A549 (cell line): ENCODE results near the gene ITPKB. TPM values are rescaled to one million over a fixed set of nuclear protein-coding genes. Genes with fewer than 3 reads are reported as not detected.

Experiments
- ATAC-seq, 2 experiments: fragments of 200-7000 bp in 1 of 2; fragments of >200 bp in 1 of 2; cut with Nextera tagmentation in 1 of 2; cut with Tn5 transposase in 1 of 2; 3 replicates each; pipeline versions ENCODE4 v1.8.0 to v1.9.1; 2018 to 2020; ENCODE audit warnings: mild to moderate bottlenecking in 1 of 2, moderate library complexity in 1 of 2
- CTCF ChIA-PET: fragments of 300-600 bp; sonication (Branson Sonifier 250); formaldehyde crosslinking; extraction: SDS; loops from one replicate; lab custom pipeline; 2021; ENCODE audit warnings: antibody characterized with exemption, inconsistent platforms; lab: Yijun Ruan, JAX
- POLR2A ChIA-PET: fragments of 350-600 bp; formaldehyde crosslinking; extraction: SDS; loops from one replicate; lab custom pipeline; 2021; ENCODE audit warnings: antibody characterized with exemption, inconsistent platforms; lab: Yijun Ruan, JAX
- DNase-seq, 2 experiments: peaks; one replicate each; pipeline versions ENCODE4 v3.0.0 to v3.0.0-alpha.2; 2011 to 2016; ENCODE audit warnings: low read depth in 1 of 2, low spot score in 1 of 2
- FAIRE-seq: peaks from 2 replicates; lab custom pipeline; 2011; peaks lifted over from hg19 to GRCh38; lab: Jason Lieb, UNC
- H3K27ac ChIP-seq, 2 experiments: fragments of >200 bp; sonication (Bioruptor Twin); formaldehyde crosslinking; 3 replicates each; pipeline ENCODE4 v1.5.1; 2016 to 2017
- H3K4me1 ChIP-seq: fragments of >200 bp; sonication (Bioruptor Twin); formaldehyde crosslinking; 3 replicates; pipeline ENCODE4 v1.6.1; 2016
- H3K4me2 ChIP-seq: fragments of >200 bp; sonication (Bioruptor Twin); formaldehyde crosslinking; 3 replicates; pipeline ENCODE4 v1.6.1; 2016
- H3K4me3 ChIP-seq: fragments of >200 bp; sonication (Bioruptor Twin); formaldehyde crosslinking; 3 replicates; pipeline ENCODE4 v1.5.1; 2016
- H3K9me3 ChIP-seq: fragments of >200 bp; sonication (Bioruptor Twin); formaldehyde crosslinking; 3 replicates; pipeline ENCODE4 v1.6.1; 2016
- CEBPB ChIP-seq, 2 experiments: fragments of >200 bp in 1 of 2; sonication (Bioruptor Twin) in 1 of 2; formaldehyde crosslinking in 1 of 2; IDR thresholded peaks; 2 replicates each; pipeline ENCODE4 v1.6.1; 2012 to 2016
- EHMT2 ChIP-seq: fragments of 200-600 bp; sonication (generic); IDR thresholded peaks from 2 replicates; pipeline ENCODE4 v1.6.1; 2016; ENCODE audit warnings: antibody characterized with exemption, low read depth, mild to moderate bottlenecking, moderate library complexity
- EP300 ChIP-seq, 2 experiments: fragments of >200 bp; sonication (Bioruptor Twin); formaldehyde crosslinking; IDR thresholded peaks; 2 replicates in 1 of 2; 3 replicates in 1 of 2; pipeline ENCODE4 v1.6.1; 2016 to 2017
- FOXS1 ChIP-seq: fragments of 250-450 bp; sonication (Bioruptor Pico); IDR thresholded peaks from 2 replicates; pipeline ENCODE4 v1.5.0; 2020; ENCODE audit warnings: mild to moderate bottlenecking, moderate library complexity
- HMGXB4 ChIP-seq: fragments of 250-450 bp; sonication (Bioruptor Pico); IDR thresholded peaks from 2 replicates; pipeline ENCODE4 v1.5.0; 2021; ENCODE audit warnings: mild to moderate bottlenecking, moderate library complexity, borderline replicate concordance
- HOXB13 ChIP-seq: fragments of 250-450 bp; sonication (Bioruptor Pico); IDR thresholded peaks from 2 replicates; pipeline ENCODE4 v1.5.0; 2020; ENCODE audit warnings: low read depth, mild to moderate bottlenecking, moderate library complexity
- HOXB5 ChIP-seq: fragments of 250-450 bp; sonication (Bioruptor Pico); IDR thresholded peaks from 2 replicates; pipeline ENCODE4 v1.5.0; 2020; ENCODE audit warnings: mild to moderate bottlenecking, moderate library complexity
- KDM1A ChIP-seq: fragments of 200-600 bp; sonication (generic); IDR thresholded peaks from 2 replicates; pipeline ENCODE4 v1.6.1; 2016; ENCODE audit warnings: low read depth, mild to moderate bottlenecking
- MYC ChIP-seq: IDR thresholded peaks from 2 replicates; pipeline ENCODE4 v1.6.1; 2012; ENCODE audit warnings: mild to moderate bottlenecking, inconsistent platforms, low read length, improper control_type of control experiment, borderline replicate concordance
- NFE2L2 ChIP-seq: fragments of 150-350 bp; conservative IDR thresholded peaks from 2 replicates; pipeline ENCODE4 v1.6.1; 2014; ENCODE audit warnings: low read length
- RNF2 ChIP-seq: fragments of 200-600 bp; sonication (generic); IDR thresholded peaks from 2 replicates; pipeline ENCODE4 v1.6.1; 2016; ENCODE audit warnings: low read depth, mild to moderate bottlenecking, antibody characterized with exemption, moderate library complexity, borderline replicate concordance
- TFCP2L1 ChIP-seq: fragments of 250-450 bp; sonication (Bioruptor Pico); IDR thresholded peaks from 2 replicates; pipeline ENCODE4 v1.5.0; 2021; ENCODE audit warnings: mild to moderate bottlenecking
- ZFP36 ChIP-seq: fragments of 450-650 bp; IDR thresholded peaks from 2 replicates; pipeline ENCODE4 v1.6.1; 2014; ENCODE audit warnings: borderline replicate concordance; ENCODE audit not compliant: partially characterized antibody
- ZNF302 ChIP-seq: fragments of 250-450 bp; sonication (Bioruptor Pico); IDR thresholded peaks from 2 replicates; pipeline ENCODE4 v1.9.0; 2021; ENCODE audit warnings: inconsistent platforms, mild to moderate bottlenecking, moderate library complexity
- WGBS: methylation state at CpG from one replicate; pipeline ENCODE4 v1.1.6; 2017; ENCODE audit errors: missing lambda C conversion rate; 5-methylcytosine and 5-hydroxymethylcytosine counted together
- polyA plus RNA-seq, 4 experiments: library from polyadenylated mRNA; depleted of rRNA in 3 of 4; stranded (reverse); fragments of >200 nt; fragmentation: RNase III in 1 of 4; extraction: RNeasy Plus Mini Kit Qiagen cat#74134 plus additional on column Dnase treatment in 1 of 4; gene quantifications; 2 replicates in 3 of 4; 3 replicates in 1 of 4; pipeline ENCODE4 v1.2.3, GENCODE V29; 2011 to 2017
- TF ChIP-seq, protein P1 (sequence below): fragments of 450-650 bp; IDR thresholded peaks from 2 replicates; pipeline ENCODE4 v1.6.1; 2014; ENCODE audit warnings: antibody characterized with exemption
- TF ChIP-seq, protein P2 (sequence below): fragments of 150-350 bp; IDR thresholded peaks from 2 replicates; pipeline ENCODE4 v1.6.1; 2014; ENCODE audit warnings: low read depth, mild to moderate bottlenecking, low read length
- TF ChIP-seq, protein P3 (sequence below): fragments of >200 bp; sonication (Bioruptor Twin); formaldehyde crosslinking; IDR thresholded peaks from 3 replicates; pipeline ENCODE4 v1.6.1; 2016
- TF ChIP-seq, protein P4 (sequence below): fragments of 200-600 bp; sonication (generic); IDR thresholded peaks from 2 replicates; pipeline ENCODE4 v1.6.1; 2016; ENCODE audit warnings: antibody characterized with exemption, mild to moderate bottlenecking, moderate library complexity

Gene ITPKB
- polyA plus RNA-seq, 2 of the 4 experiments (the other 2 are of a cell fraction) = 1.7 to 2.8 TPM

GRCh38 chr1:226776975-226777374 is 37.9 kb upstream of the ITPKB start (continued):
- no peak for TF ChIP-seq HMGXB4 (CRISPR knock-in tag)
- TF ChIP-seq CEBPB (IDR thresholded peaks at IDR 0.05) = no peak
- TF ChIP-seq, protein P1, sequence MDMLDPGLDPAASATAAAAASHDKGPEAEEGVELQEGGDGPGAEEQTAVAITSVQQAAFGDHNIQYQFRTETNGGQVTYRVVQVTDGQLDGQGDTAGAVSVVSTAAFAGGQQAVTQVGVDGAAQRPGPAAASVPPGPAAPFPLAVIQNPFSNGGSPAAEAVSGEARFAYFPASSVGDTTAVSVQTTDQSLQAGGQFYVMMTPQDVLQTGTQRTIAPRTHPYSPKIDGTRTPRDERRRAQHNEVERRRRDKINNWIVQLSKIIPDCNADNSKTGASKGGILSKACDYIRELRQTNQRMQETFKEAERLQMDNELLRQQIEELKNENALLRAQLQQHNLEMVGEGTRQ = no peak
- no peak for TF ChIP-seq ZNF302 (CRISPR knock-in tag)
- TF ChIP-seq NFE2L2 = no peak
- TF ChIP-seq, protein P2, sequence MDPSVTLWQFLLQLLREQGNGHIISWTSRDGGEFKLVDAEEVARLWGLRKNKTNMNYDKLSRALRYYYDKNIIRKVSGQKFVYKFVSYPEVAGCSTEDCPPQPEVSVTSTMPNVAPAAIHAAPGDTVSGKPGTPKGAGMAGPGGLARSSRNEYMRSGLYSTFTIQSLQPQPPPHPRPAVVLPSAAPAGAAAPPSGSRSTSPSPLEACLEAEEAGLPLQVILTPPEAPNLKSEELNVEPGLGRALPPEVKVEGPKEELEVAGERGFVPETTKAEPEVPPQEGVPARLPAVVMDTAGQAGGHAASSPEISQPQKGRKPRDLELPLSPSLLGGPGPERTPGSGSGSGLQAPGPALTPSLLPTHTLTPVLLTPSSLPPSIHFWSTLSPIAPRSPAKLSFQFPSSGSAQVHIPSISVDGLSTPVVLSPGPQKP = no peak
- no peak for TF ChIP-seq HOXB13 (CRISPR knock-in tag)
- no peak for TF ChIP-seq EHMT2
- TF ChIP-seq, protein P3, sequence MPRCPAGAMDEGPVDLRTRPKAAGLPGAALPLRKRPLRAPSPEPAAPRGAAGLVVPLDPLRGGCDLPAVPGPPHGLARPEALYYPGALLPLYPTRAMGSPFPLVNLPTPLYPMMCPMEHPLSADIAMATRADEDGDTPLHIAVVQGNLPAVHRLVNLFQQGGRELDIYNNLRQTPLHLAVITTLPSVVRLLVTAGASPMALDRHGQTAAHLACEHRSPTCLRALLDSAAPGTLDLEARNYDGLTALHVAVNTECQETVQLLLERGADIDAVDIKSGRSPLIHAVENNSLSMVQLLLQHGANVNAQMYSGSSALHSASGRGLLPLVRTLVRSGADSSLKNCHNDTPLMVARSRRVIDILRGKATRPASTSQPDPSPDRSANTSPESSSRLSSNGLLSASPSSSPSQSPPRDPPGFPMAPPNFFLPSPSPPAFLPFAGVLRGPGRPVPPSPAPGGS = no peak
- TF ChIP-seq FOXS1 (CRISPR knock-in tag) = no peak
- TF ChIP-seq, all 56 proteins: peak for 0

GRCh38 chr1:226776066-226776465 is 37.0 kb upstream of the ITPKB start:
- no peak overlapping the region for H3K27ac ChIP-seq
- no peaks in the 10 kb centered on the region for H3K4me1 ChIP-seq
- no peak overlapping the region for H3K4me3 ChIP-seq
- no peak overlapping the region for H3K4me2 ChIP-seq
- WGBS = 76% methylated on average over 6 of the region's 6 CpGs
- no peaks in the 10 kb centered on the region for H3K9me3 ChIP-seq
- DNase-seq (no peak), ATAC-seq (no peak), FAIRE-seq (no peak)
- ChIA-PET CTCF (interaction anchor here (0.6 to 0.8 kb wide), 2 partner anchors 150 to 1889 kb away, joined by 3 read pairs; no protein-coding TSS in a partner anchor), POLR2A (no interaction called here)
- TF ChIP-seq, protein P2 = no peak
- no peak for TF ChIP-seq TFCP2L1 (CRISPR knock-in tag)
- TF ChIP-seq HOXB5 (CRISPR knock-in tag) = no peak
- TF ChIP-seq RNF2 = no peak
- TF ChIP-seq MYC = no peak
- no peak for TF ChIP-seq EP300 (IDR thresholded peaks at IDR 0.05)
- TF ChIP-seq ZFP36 = no peak
- TF ChIP-seq KDM1A = no peak
- TF ChIP-seq, protein P4, sequence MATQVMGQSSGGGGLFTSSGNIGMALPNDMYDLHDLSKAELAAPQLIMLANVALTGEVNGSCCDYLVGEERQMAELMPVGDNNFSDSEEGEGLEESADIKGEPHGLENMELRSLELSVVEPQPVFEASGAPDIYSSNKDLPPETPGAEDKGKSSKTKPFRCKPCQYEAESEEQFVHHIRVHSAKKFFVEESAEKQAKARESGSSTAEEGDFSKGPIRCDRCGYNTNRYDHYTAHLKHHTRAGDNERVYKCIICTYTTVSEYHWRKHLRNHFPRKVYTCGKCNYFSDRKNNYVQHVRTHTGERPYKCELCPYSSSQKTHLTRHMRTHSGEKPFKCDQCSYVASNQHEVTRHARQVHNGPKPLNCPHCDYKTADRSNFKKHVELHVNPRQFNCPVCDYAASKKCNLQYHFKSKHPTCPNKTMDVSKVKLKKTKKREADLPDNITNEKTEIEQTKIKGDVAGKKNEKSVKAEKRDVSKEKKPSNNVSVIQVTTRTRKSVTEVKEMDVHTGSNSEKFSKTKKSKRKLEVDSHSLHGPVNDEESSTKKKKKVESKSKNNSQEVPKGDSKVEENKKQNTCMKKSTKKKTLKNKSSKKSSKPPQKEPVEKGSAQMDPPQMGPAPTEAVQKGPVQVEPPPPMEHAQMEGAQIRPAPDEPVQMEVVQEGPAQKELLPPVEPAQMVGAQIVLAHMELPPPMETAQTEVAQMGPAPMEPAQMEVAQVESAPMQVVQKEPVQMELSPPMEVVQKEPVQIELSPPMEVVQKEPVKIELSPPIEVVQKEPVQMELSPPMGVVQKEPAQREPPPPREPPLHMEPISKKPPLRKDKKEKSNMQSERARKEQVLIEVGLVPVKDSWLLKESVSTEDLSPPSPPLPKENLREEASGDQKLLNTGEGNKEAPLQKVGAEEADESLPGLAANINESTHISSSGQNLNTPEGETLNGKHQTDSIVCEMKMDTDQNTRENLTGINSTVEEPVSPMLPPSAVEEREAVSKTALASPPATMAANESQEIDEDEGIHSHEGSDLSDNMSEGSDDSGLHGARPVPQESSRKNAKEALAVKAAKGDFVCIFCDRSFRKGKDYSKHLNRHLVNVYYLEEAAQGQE = no peak
